Raji (cell line): ENCODE measurements around the gene TUBG1.

Experiments
- POLR2A ChIP-seq: IDR thresholded peaks from 2 replicates; pipeline ENCODE4 v1.6.1; 2011; ENCODE audit warnings: low read depth, low read length, control low read depth; ENCODE audit not compliant: insufficient read depth

The TUBG1 gene

GRCh38 chr17:42598905-42599304, 10.6 kb upstream of the TUBG1 start:
- no peak for TF ChIP-seq POLR2A

GRCh38 chr17:42603318-42603717, 6.2 kb upstream of the TUBG1 start:
- TF ChIP-seq POLR2A: no peak

GRCh38 chr17:42607769-42608168, 1.7 kb upstream of the TUBG1 start:
- TF ChIP-seq POLR2A: no peak

GRCh38 chr17:42608305-42609181, 940 bp upstream of the TUBG1 start:
- no peak for TF ChIP-seq POLR2A

- TF ChIP-seq POLR2A: no peak
Observed at GRCh38 chr17:42612013-42612412, 2.5 kb downstream of the TUBG1 start.

- TF ChIP-seq POLR2A: no peak
Observed at GRCh38 chr17:42613699-42614295, 4.3 kb downstream of the TUBG1 start.

- TF ChIP-seq POLR2A: no peak
Observed at GRCh38 chr17:42617956-42618431, 8.5 kb downstream of the TUBG1 start.

GRCh38 chr17:42618442-42619150, 9.1 kb downstream of the TUBG1 start:
- no peak; the same call in 1 of the 2 replicates for TF ChIP-seq POLR2A

GRCh38 chr17:42623271-42623670, 13.8 kb downstream of the TUBG1 start:
- no peak for TF ChIP-seq POLR2A

GRCh38 chr17:42623732-42624596, 14.5 kb downstream of the TUBG1 start:
- no peak for TF ChIP-seq POLR2A

- TF ChIP-seq POLR2A: no peak
Observed at GRCh38 chr17:42629411-42630009, 20.0 kb downstream of the TUBG1 start.

- no peak for TF ChIP-seq POLR2A
Observed at GRCh38 chr17:42632949-42633444, 23.5 kb downstream of the TUBG1 start.

- no peak for TF ChIP-seq POLR2A
Observed at GRCh38 chr17:42639525-42640113, 30.1 kb downstream of the TUBG1 start.

GRCh38 chr17:42640121-42640520, 30.6 kb downstream of the TUBG1 start:
- TF ChIP-seq POLR2A: no peak
